ENCODE data around the gene THAP7.
A peak's percentile ranks its signal among the peaks of the same experiment; 100 is the strongest.
"Not testable (repeated sequence)": the region's sequence is repeated elsewhere in the genome, so short reads cannot be mapped to it uniquely, and the experiment has no call there.

Gene THAP7

DNA sequence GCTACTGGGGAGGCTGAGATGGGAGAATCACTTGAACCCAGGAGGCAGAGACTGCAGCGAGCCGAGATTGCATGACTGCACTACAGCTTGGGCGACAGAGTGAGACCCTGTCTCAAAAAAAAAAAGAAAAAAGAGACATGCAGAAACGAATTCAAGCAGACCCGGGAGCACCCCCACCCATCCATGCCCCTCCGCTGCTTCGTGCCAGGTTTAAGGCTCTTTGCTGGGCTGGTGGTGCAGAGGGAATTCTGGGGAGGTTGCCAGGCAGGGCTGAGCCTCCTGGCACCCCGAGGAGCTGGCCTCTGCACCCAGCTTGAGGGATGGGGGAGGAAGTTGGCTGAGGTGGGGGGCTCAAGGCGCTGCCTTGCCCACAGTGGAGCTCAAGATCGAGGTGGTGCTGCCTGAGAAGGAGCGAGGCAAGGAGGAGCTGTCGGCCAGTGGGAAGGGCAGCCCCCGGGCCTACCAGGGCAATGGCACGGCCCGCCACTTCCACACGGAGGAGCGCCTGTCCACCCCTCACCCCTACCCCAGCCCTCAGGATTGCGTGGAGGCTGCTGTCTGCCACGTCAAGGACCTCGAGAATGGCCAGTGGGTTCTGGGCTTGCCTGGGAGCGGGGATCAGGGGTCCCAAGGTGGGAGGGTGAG lies 28.9 kb downstream of the THAP7 start:
- Histone ChIP-seq H3K27ac (no peak overlapping the region), H3K27me3 (replicated peaks) (peaks cover 2% of the 10 kb centered on the region), H3K4me3 (ENCODE audit: low read depth, low read length) (no peak overlapping the region), H3K36me3 (replicated peaks) (no peaks in the 10 kb centered on the region)
- no peak for DNase-seq
- TF ChIP-seq, protein P1, sequence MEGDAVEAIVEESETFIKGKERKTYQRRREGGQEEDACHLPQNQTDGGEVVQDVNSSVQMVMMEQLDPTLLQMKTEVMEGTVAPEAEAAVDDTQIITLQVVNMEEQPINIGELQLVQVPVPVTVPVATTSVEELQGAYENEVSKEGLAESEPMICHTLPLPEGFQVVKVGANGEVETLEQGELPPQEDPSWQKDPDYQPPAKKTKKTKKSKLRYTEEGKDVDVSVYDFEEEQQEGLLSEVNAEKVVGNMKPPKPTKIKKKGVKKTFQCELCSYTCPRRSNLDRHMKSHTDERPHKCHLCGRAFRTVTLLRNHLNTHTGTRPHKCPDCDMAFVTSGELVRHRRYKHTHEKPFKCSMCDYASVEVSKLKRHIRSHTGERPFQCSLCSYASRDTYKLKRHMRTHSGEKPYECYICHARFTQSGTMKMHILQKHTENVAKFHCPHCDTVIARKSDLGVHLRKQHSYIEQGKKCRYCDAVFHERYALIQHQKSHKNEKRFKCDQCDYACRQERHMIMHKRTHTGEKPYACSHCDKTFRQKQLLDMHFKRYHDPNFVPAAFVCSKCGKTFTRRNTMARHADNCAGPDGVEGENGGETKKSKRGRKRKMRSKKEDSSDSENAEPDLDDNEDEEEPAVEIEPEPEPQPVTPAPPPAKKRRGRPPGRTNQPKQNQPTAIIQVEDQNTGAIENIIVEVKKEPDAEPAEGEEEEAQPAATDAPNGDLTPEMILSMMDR (IDR thresholded peaks at IDR 0.05; ENCODE audit: low read depth, low read length, missing control alignments) = no peak
- in situ Hi-C loops (cut with HindIII; ENCODE audit: low pct_ligation_motif_present, low sequenced_read_pairs) = no loop called here

DNA sequence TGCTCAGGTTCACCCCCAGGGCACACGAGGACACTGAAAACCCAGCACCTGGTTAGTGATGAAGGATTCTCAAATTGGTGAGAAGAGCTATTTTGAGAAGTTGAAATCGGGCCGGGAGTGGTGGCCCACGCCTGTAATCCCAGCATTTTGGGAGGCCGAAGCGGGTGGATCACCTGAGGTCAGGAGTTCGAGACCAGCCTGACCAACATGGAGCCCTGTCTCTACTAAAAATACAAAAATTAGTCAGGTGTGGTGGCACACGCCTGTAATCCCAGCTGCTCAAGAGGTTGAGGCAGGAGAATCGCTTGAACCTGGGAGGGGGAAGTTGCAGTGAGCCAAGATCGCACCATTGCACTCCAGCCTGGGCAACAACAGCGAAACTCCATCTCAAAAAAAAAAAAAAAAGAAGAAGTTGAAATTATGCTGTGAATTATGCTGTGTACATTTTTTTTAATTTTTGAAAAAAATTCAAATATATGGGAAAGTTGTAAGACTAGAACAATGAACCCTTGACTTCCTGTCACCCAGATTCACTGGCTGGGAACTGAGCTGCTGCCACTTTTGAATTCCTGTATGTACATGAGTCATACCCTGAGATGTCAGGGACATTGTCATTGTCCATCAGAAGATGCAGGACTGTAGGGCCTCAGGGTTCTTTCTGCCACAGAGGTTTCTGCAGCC lies 29.8 kb downstream of the THAP7 start:
- H3K36me3 ChIP-seq (replicated peaks); H3K4me3 ChIP-seq (ENCODE audit: low read depth, low read length); H3K27me3 ChIP-seq (replicated peaks); in situ Hi-C loops (cut with HindIII; ENCODE audit: low pct_ligation_motif_present, low sequenced_read_pairs); H3K27ac ChIP-seq: not testable (repeated sequence)
- peak; percentile 9 for DNase-seq

DNA sequence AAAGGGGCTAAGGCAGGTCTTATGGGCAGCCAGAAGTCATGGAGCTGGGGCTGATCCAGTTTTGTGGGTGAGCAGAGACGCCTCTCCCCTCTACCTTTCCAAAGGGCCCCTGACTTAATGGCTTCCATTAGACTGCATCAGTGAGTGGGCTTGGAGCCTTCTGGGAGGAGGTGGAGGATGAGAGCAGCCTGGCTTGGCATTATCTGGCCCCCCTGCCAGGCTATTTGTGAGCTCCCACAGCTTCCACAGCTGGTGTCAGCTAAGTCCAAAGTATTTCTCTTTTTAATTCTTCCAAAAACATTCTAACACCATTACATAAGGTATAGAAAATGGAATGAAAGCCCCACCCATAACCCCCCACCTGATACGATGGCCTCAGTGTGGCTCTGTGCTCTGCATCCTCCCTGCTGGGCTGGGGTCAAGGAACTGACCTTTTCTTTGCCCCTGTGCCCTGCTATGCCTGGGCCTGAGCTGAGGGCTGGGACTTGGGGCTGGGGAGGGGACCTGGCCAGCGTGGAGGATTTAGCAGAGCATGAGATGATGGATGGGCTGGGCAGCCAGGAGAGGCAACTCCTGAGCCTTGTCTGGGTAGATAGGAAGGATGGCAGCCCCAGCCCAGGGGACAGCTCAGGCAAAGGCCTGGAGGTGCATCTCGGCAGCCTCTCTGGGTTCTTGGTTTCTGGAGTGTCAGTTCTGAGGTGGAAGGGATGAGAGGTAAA lies 30.8 kb downstream of the THAP7 start:
- in situ Hi-C loops (cut with HindIII; ENCODE audit: low pct_ligation_motif_present, low sequenced_read_pairs) = no loop called here
- Histone ChIP-seq H3K27ac (no peak overlapping the region), H3K4me3 (ENCODE audit: low read depth, low read length) (no peak overlapping the region), H3K27me3 (replicated peaks) (peaks cover 6% of the 10 kb centered on the region), H3K36me3 (replicated peaks) (no peaks in the 10 kb centered on the region)
- TF ChIP-seq, protein P1 (IDR thresholded peaks at IDR 0.05; ENCODE audit: low read depth, low read length, missing control alignments) = no peak
- no peak for DNase-seq

DNA sequence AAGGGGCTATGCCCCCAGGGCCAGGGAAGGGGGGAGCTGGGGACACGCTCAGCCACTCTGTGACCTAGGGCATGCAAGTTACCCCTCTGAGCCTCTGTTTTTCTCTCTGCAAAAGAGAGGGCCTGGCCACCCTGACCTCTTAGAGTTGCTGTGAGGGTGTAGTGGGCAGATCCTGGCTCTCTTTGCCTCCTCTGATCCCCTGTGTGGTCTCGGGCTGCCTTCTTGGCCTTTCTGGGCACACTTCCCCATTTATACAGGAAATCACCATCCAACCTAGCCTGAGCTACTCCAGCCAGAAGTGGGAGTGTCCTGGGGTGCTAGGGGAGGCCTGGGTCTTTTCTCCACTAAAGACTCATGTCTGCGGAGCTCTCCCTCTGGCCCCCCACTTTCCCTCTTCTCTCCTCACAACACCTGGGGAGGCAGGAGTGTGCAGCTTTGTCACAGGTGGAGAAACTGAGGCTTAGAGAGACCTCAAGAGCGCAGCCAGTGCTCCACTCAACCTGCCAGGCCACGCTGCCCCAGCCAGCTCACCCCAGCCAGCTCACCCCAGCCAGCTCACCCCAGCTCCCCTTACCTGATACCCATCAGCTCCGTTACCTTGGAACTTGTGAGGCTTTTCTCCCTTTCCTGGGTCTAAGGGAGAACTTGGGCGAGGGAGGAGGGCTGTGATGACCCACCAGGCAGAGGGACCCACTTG lies 33.5 kb downstream of the THAP7 start:
- TF ChIP-seq, protein P1 (IDR thresholded peaks at IDR 0.05; ENCODE audit: low read depth, low read length, missing control alignments) = no peak
- H3K27me3 ChIP-seq (replicated peaks) = peaks cover 17% of the 10 kb centered on the region
- in situ Hi-C loops (cut with HindIII; ENCODE audit: low pct_ligation_motif_present, low sequenced_read_pairs) = no loop called here
- H3K27ac ChIP-seq = no peak overlapping the region
- H3K4me3 ChIP-seq (ENCODE audit: low read depth, low read length) = no peak overlapping the region
- no peaks in the 10 kb centered on the region for H3K36me3 ChIP-seq (replicated peaks)
- no peak for DNase-seq

DNA sequence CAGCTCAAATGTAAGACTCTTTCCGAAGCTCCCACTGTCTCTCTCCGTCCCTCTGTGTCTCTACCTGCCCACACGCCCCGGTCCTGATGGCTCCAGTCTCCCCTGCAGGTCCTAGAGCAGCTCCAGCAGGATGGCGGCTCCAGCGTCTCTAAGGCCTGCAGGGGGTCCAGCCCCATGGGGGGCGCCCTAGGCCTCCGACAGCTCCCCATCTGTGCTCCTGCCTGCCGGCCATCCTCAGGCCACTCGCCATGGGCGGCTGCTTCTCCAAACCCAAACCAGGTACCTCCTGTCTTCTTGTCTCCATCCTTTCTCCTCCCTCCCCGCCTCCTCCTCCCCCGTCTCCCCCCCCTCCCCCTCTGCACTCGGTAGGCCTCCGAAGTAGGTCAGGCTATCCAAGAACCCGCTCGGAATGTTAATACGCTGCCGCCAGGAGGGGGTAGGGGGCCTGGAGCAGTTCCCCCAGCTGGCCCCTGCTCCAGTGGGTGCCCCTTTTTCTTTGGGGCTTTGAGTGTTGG lies 34.2 kb downstream of the THAP7 start:
- Histone ChIP-seq H3K27me3 (replicated peaks) (peaks cover 17% of the 10 kb centered on the region), H3K36me3 (replicated peaks) (no peaks in the 10 kb centered on the region), H3K27ac (no peak overlapping the region), H3K4me3 (ENCODE audit: low read depth, low read length) (no peak overlapping the region)
- DNase-seq = no peak
- in situ Hi-C loops (cut with HindIII; ENCODE audit: low pct_ligation_motif_present, low sequenced_read_pairs) = no loop called here
- TF ChIP-seq, protein P1 (IDR thresholded peaks at IDR 0.05; ENCODE audit: low read depth, low read length, missing control alignments) = no peak

All from brain microvascular endothelial cell (primary cell).